Ramos (cell line): ENCODE data around the gene SPATA33.
"Not testable (repeated sequence)": the region's sequence is repeated elsewhere in the genome, so short reads cannot be mapped to it uniquely, and the experiment has no call there.

ENCODE experiments used
- in situ Hi-C: fragments of 300-500 bp; cut with MboI; formaldehyde crosslinking; loops from one replicate; pipeline ENCODE4 v1.14.3; 2022; ENCODE audit warnings: low sequenced_read_pairs; ENCODE audit not compliant: unreplicated experiment

SPATA33 gene

DNA sequence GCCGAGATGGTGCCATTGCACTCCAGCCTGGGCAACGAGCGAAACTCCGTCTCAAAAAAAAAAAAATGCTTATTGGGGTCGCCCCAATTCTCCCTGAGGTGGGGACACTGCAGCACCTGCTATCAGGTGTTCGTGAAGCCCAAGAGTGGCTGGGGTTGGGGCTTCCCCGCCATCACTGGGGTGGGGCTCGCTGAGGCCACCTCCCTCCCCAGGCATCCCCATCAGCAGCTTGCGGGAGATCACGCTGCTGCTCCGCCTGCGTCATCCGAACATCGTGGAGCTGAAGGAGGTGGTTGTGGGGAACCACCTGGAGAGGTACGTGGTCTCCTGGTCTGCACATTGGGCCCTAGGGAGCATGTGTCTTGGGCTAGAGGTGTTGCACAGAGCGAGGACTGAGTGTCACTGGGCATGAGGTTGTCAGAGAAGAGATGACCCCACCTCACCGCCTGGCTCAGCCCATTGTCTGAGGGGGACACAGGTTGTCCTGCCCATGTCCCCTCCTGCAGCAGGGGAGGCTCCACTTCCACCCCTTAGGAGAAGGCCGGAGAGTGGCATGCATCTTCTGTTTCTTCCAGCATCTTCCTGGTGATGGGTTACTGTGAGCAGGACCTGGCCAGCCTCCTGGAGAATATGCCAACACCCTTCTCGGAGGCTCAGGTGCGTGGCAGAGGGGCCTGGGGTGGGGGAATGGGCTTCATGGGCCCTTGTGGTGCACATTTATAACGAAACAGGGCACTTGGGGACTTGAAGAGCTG lies 33.8 kb downstream of the SPATA33 start:
- in situ Hi-C loops, result no loop called here

DNA sequence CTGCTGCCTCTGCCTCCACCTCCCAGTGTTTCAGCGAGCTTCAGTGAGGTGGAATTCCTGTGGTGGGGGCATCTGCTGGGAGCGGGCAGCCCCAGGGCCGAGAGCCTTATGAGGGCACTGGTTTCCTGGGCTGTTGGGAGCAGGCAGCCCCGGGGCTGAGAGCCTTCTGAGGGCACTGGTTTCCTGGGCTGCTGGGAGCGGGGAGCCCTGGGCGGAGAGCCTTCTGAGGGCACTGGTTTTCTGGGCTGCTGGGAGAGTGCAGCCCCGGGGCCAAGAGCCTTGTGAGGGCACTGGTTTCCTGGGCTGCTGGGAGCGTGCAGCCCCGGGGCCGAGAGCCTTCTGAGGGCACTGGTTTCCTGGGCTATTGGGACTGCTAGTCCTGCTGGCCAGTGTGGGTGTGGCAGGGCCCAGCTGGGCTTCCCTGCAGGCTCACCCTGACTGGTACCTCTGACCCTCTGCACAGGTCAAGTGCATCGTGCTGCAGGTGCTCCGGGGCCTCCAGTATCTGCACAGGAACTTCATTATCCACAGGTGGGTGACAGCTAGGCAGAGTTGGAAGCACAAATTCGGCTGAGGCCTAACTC lies 34.4 kb downstream of the SPATA33 start:
- in situ Hi-C loops, result no loop called here

DNA sequence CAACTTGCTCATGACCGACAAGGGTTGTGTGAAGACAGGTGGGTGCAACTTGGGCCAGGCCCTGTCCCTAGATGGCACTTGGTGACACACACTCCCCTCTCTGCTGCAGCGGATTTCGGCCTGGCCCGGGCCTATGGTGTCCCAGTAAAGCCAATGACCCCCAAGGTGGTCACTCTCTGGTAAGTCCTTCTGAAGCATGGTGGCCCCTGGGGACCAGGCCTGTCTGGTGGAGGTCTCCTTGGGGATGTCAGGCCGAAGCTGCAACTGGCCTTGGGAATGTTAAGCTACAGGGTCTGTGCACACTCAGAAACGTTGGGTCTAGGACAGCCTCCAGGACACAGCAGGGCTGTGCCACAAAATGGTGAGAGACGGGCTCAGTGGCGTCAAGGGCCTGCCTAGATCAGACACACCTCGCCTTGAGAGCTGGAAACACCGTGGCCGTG lies 35.7 kb downstream of the SPATA33 start:
- in situ Hi-C loops, result no loop called here

DNA sequence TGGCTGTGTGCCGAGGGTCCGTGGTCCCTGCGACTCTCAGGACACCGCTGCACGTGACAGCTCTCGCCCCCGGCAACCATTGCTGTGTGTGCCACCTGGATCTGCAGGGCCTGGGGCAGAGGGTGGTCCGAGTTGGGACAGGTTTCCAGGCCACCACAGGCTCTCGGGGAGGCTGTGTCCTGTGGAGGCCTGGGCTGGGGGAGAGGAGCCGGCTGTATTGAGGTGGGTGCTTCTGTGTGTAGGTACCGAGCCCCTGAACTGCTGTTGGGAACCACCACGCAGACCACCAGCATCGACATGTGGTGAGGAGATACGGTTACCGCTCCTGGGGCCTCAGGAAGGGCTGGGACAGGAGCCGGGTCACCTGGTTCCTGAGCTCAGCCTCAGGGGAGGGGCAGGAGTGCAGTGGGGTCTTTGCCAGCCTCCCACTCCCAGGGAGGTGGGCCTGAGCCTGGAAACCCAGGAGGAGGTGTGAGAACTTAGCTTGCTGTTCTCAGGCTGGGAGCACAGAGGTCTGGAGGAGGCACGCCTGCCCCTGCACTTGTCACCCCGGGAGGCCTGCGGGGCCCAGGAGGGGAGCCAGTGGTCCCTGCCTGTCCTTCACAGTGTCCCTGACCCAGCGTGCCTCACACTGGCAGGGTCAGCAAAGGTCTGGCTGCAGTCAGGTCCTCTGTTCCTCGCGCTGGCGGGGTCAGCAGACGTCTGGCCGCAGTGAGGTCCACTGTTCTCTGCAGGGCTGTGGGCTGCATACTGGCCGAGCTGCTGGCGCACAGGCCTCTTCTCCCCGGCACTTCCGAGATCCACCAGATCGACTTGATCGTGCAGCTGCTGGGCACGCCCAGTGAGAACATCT lies 36.5 kb downstream of the SPATA33 start:
- in situ Hi-C loops, result no loop called here

DNA sequence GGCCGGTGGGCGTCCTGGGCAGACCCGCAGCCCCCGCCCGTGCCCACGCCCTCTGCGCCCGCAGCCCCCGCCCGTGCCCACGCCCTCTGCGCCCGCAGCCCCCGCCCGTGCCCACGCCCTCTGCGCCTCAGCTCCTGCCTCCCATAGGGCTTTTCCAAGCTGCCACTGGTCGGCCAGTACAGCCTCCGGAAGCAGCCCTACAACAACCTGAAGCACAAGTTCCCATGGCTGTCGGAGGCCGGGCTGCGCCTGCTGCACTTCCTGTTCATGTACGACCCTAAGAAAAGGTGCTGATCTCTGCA lies 37.1 kb downstream of the SPATA33 start:
- in situ Hi-C loops, result not testable (repeated sequence)

DNA sequence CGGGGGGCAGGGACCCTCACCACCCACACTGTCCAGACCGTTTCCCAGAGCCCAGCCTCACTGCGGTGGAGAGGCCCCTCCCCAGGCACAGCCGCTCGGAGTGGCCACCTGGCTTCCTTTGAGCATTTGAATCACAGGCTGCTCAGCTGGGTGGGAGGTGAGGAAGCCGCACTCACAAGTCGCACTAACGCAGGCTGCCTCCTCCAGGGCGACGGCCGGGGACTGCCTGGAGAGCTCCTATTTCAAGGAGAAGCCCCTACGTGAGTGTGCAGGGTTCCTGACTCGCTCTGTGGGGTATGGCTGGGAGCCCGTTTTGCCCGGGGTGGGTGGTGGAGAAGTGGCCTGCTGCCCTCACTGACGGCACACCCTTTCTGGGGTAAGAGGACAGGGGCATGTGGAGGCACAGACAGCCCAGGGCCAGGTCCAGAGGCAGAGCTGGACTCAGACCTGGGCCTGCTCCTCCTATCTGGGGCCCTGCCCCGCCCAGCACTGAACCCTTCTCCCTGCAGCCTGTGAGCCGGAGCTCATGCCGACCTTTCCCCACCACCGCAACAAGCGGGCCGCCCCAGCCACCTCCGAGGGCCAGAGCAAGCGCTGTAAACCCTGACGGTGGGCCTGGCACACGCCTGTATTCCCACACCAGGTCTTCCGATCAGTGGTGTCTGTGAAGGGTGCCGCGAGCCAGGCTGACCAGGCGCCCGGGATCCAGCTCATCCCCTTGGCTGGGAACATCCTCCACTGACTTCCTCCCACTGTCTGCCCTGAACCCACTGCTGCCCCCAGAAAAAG lies 37.6 kb downstream of the SPATA33 start:
- in situ Hi-C loops, result no loop called here

DNA sequence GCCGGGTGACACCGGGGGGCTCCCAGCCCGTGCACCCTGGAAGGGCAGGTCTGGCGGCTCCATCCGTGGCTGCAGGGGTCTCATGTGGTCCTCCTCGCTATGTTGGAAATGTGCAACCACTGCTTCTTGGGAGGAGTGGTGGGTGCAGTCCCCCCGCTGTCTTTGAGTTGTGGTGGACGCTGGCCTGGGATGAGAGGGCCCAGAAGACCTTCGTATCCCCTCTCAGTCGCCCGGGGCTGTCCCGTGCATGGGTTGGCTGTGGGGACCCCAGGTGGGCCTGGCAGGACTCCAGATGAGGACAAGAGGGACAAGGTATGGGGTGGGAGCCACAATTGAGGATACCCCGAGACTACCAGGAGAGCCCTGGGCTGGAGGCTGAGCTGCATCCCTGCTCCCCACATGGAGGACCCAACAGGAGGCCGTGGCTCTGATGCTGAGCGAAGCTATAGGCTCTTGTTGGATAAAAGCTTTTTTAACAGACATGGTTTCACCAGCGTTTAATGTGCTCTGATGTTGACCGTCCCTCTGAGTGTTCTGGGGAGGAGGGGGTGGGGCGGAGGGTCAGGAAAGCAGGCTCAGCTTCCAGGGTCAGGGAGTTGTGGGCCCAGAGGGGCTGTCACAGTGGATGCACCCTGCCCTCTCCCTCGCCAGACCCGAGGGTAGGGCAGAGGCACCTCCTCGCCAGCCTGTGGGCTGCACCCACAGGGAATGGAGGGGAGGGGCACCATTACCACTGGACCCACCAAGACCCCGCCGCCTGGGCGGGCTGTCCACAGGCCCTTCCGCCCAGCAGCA lies 38.4 kb downstream of the SPATA33 start:
- in situ Hi-C loops, result no loop called here

DNA sequence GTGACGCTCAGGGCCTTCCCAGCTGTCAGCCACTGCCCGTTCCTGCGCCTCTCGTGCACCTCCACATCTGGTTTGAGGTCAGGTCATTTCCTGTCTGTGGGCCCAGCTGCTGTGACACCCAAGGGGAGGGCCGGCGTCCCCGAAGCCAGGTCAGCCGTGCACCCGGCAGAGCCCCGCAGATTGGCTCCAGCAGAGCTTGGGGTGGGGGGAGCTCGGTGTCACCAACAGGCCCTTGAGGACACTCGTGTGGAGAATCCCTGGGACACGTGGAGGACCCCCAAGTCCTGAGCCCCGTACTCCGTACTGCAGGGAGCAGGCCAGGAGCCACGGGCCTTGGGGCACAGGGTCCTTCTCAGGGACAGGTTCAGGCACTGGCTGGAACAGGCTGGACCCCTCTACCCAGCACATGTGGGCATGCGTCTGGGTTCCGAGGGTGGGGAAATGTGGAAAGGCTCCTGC lies 39.1 kb downstream of the SPATA33 start:
- in situ Hi-C loops, result no loop called here

DNA sequence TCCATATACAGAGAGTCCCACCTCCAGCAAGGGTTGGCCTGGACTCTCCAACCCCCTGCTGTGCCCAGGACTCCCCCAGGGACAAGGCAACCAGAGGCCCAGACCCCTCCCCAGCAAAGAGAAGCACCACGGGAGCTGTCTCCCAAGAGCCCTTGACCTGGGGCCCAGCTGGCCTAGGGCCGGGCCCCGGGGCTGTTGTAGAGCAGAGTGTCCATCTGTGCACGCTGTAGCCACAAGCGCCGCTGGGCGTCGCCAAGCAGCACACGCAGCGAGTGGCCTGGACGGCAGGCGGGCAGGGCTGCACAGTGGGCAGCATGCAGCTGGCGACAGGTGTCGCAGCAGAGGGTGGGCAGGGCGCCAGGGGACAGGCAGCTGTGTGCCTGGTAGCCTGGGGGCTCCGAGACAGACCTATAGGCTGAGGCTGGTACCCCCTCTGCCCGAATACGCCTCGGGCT lies 39.6 kb downstream of the SPATA33 start:
- in situ Hi-C loops, result no loop called here

DNA sequence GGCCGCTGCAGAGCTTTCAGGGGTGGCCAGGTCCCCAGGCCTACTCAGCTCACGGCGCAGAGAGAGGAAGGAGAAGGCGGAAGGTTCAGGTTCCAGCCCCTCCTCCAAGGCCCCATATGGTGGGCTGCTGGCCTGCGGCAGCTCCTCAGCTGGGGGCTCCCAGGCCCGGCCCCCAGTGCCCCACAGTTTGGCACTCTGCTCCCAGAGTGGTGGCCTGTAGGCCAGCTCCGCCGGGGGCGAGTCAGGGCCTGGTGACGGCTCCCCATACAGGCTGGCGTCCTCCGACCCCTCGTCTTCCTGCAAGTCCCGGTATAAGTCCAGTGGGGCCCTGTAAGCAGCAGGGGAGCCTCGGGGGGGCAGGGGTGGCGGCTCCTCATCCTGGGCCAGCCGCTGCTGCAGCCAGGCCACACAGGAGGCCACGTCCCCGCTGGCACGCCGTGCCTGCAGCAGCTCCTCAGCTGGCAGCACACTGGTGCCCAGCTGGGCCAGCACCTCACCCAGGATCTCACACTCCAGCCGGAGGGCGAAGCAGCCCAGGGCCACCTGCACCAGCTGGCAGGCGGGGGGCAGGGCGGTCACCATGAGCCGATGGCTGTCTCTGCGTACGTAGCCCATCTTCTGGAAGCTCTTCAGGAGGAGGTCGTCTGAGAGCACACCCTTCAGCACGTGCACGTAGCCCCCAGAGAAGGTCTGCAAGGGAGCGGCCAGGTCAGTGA lies 40.1 kb downstream of the SPATA33 start:
- in situ Hi-C loops, result no loop called here

DNA sequence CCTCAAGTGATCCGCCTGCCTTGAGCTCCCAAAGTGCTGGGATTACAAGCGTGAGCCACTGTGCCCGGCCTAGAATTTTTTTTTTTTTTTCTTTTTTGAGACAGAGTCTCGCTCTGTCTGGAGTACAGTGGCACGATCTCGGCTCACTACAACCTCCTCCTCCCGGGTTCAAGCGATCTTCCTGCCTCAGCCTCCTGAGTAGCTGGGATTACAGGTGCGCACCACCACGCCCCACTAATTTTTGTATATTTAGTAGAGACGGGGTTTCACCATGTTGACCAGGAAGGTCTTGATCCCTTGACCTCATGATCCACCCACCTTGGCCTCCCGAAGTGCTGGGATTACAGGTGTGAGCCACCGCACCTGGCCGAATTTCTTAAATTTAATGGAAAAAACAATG lies 41.1 kb downstream of the SPATA33 start:
- in situ Hi-C loops, result not testable (repeated sequence)

DNA sequence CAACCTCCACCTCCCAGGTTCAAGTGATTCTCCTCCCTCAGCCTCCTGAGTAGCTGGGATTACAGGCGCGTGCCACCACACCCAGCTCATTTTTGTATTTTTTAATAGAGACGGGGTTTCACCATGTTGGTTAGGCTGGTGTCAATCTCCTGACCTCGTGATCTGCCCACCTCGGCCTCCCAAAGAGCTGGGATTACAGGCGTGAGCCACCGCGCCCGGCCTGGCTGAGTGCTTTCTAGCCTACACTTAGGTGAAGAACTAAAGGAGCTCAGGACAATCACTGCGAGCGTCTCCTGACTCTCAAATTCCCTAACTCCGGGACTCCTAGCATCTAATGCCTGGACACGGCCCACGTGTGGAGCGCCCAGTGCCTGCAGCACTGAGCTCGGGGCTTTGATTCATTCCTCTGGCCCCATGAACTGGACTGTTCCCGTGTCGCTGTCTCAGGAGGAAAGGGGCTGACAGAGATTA lies 42.0 kb downstream of the SPATA33 start:
- in situ Hi-C loops, result loop anchor here (5.0 kb wide), 1 partner anchor 163 kb away; no protein-coding TSS in a partner anchor

DNA sequence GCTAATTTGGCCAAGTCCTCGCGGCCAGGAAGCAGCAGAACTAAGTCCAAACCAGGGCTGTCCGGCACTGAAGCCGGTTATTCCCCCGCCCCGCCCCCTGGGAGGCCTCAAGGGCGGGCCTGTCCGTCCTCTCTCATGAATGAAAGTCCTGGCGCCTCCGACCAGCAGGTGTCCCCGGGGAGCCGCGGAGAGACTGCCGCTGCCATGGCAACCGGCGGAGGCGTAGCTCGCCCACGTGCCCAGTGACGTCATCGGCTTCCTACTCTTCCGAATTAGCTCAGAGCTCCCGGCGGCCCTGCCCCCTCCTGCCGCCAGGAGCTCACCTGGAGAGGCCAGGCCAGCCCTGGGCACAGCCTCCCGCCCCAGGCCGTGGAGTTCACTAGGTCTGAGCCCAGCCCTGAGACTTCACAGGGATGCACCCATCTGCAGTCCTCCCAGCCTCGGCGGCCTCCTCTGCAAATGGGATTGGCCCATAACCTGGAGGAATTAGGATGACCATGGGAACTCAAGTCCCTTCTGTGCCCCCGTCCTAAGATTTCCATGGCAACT lies 42.5 kb downstream of the SPATA33 start:
- in situ Hi-C loops, result loop anchor here (5.0 kb wide), 1 partner anchor 162 kb away; no protein-coding TSS in a partner anchor

DNA sequence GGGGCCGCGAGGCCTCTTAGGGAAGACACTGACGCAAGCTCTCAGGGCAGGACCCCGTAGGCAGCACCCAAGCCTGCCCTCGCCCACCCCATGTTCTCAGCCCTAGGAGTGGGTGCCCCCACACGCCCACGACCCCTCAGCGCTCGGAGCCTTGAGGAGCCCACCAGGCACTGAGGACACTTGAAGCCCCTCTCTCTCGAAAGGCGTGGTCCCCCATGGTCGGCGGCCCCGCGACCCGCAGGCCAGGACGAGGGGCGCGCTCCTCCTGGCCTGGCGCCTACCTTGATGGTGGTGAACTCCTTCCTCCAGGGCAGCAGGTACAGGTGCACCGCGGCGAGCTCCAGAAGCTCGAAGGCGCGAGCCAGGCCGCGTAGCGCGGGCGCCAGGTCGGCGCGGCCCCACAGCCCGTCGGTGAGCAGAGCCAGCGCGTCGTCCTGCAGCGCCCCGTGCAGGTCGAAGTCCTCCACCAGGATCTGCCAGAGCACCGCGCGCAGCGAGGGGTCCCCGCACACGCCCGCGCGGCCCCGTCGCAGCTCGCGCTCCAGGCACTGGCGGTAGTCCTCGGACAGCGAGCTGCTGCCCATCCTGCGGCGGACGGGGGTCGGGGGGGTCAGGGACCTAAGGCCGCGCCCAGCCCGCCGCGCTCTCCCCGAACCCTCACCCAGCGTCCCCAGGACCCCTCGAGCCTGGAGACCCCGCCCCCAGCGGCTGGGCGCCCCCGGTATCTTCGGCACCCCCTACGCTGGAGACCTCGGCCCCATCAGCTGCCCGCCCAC lies 43.2 kb downstream of the SPATA33 start:
- in situ Hi-C loops, result loop anchor here (5.0 kb wide), 1 partner anchor 161 kb away; no protein-coding TSS in a partner anchor

DNA sequence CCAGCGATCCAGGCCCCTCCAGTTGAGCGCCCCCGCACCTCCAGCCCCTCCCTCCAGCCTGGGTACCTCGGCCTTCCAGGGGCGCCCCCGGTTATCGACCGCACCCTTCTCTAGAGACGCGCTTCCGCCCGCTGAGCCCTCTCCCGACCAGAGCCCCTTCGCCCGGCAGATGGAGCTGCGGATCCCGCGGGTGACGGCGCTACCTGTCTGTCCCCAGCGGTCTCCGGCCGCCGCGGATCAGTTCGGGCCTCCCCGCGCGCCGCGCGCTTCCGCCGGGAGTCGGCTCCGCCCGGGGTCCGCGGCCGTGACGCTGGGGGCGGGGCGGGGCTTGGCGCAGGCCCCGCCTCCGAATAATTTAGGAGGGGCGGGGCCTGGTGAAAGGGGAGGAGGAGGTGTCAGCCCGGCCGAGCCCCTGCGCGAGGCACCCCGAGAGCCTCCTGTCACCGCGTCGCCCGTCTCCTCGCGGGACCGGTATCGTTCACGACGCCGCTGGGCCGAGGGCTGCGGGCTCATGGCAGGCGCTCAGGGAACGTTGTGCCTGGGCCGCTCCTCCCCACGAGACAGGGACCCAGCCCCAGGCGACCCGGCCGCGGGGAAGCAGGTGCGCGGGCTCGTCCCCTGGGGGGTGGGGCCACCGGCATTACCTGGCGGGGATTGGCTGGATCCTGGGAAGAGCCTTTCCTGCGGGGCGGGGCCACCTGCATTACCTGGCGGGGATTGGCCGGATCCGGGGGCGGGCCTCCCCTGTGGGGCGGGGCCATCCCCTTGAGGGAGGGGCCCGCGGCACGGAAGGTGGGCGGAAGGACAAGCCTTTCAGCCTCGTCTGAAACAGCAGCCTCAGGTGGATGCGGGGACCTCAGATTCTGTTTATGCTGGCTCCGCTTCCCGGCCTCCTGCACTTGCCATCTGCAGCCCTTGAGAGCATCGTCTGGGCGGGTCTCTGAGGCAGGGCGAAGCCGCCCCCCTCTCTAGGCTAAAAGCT lies 44.1 kb downstream of the SPATA33 start, which contains the start of gene SPATA2L:
Gene SPATA2L (minus strand): TSS at position 281 of the 982 bp plus-strand sequence. CDS start 473 bp downstream, outside the sequence.
- in situ Hi-C loops, result loop anchor here (5.0 kb wide), 1 partner anchor 161 kb away; no protein-coding TSS in a partner anchor

DNA sequence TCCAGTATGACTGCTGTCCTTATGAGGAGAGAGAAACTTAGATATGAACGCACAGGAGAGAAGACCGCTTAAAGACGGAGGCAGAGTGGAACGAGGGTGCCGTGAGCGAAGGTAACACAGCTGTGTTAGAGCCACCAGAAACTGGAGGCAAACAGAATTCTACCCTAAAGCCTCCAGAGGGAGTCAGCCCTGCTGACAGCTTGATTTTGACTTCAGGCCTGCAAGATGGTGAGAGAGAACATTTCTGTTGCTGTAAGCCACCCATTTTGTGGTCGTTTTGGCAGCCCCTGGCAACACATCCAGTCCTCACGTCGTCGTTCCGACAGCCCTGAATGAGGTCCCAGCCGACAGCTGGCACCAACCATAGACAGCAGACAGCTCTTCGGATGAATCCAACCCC lies 46.6 kb downstream of the SPATA33 start:
- in situ Hi-C loops, result loop anchor here (5.0 kb wide), 1 partner anchor 158 kb away; no protein-coding TSS in a partner anchor
